ENCODE data around the gene CGREF1. TPM values are rescaled to one million over a fixed set of nuclear protein-coding genes. Genes with fewer than 3 reads are reported as not detected.

Gene CGREF1
- total RNA-seq, 1 experiment from 2014 or later: 4.0 TPM

- no TSS peak for BruUV-seq (replicated peaks)
- no peak overlapping the region for H3K4me2 ChIP-seq (ENCODE audit: low read length)
- CTCF ChIA-PET: no interaction called here
Observed at GRCh38 chr2:27131429-27131828, 12.5 kb upstream of the CGREF1 start.

More at GRCh38 chr2:27131429-27131828, 12.5 kb upstream of the CGREF1 start:
- ATAC-seq (no peak), DNase-seq (ENCODE audit: low read depth, low spot score) (no peak)
- Histone ChIP-seq H3K9me3 (ENCODE audit: control insufficient read depth in 1 of 2, insufficient read depth in 1 of 2, low read depth in 1 of 2, low read length in 2 of 2) (no peaks in the 10 kb centered on the region), H4K20me1 (ENCODE audit: insufficient read depth) (no peaks in the 10 kb centered on the region), H3K36me3 (ENCODE audit: control insufficient read depth in 1 of 2, insufficient read depth in 2 of 2, low read length in 2 of 2) (peaks cover 14 to 20% of the 10 kb centered on the region in 2 experiments; a peak in 3 of 4 replicates), H2AFZ (ENCODE audit: low read depth, low read length, poor library complexity, severe bottlenecking) (no peak overlapping the region), H3K27me3 (ENCODE audit: insufficient read depth, low read length) (no peaks in the 10 kb centered on the region), H3K4me1 (ENCODE audit: control insufficient read depth in 1 of 2, insufficient read depth in 2 of 2, low read length in 2 of 2) (peaks cover 4 to 19% of the 10 kb centered on the region in 2 experiments; a peak in 3 of 4 replicates), H3K79me2 (ENCODE audit: insufficient read depth, low read length) (peaks cover 20% of the 10 kb centered on the region), H3K9ac (ENCODE audit: low read length) (no peak overlapping the region), H3K4me3 (replicated peaks in 1 of 2; ENCODE audit: low read depth in 1 of 2, low read length in 2 of 2) (no peak overlapping the region), H3K27ac (ENCODE audit: low read depth, low read length) (no peak overlapping the region), H3K9me2 (ENCODE audit: insufficient read depth) (no peaks in the 10 kb centered on the region)
- ChIA-PET RAD21 (ENCODE audit: low non-redundant PET in 1 of 2, low total read pairs in 2 of 2, uncharacterized antibody in 2 of 2, unreplicated experiment in 2 of 2) (no interaction called here), POLR2A (no interaction called here)
- intact Hi-C loops (cut with micrococcal nuclease): no loop called here
- no peak for TF ChIP-seq MAX (IDR thresholded peaks at IDR 0.05)
- TF ChIP-seq JUND (IDR thresholded peaks at IDR 0.05): no peak
- TF ChIP-seq SP1 (IDR thresholded peaks at IDR 0.05; ENCODE audit: low read depth): no peak
- TF ChIP-seq CTCF (IDR thresholded peaks at IDR 0.05 in 2 of 3, conservative IDR thresholded peaks at IDR 0.05 in 1 of 3; ENCODE audit: borderline replicate concordance in 1 of 3, insufficient read depth in 1 of 3, low read depth in 2 of 3, low read length in 2 of 3): no peak
- TF ChIP-seq ZFX (IDR thresholded peaks at IDR 0.05): no peak
- no peak for TF ChIP-seq TCF7L2 (IDR thresholded peaks at IDR 0.05; ENCODE audit: borderline replicate concordance, extremely low read depth, insufficient read depth, insufficient read length)
- TF ChIP-seq CBX3 (IDR thresholded peaks at IDR 0.05; ENCODE audit: low read depth): no peak
- TF ChIP-seq POLR2AphosphoS5 (IDR thresholded peaks at IDR 0.05; ENCODE audit: low read depth, low read length): no peak
- TF ChIP-seq EZH2phosphoT487 (IDR thresholded peaks at IDR 0.05; ENCODE audit: borderline replicate concordance): no peak
- TF ChIP-seq POLR2A (IDR thresholded peaks at IDR 0.05; ENCODE audit: borderline replicate concordance, extremely low read depth, insufficient read depth, insufficient read length): no peak
- TF ChIP-seq RAD21 (IDR thresholded peaks at IDR 0.05; ENCODE audit: low read depth): no peak
- TF ChIP-seq REST (IDR thresholded peaks at IDR 0.05; ENCODE audit: low read depth): no peak
- TF ChIP-seq ELF1 (IDR thresholded peaks at IDR 0.05; ENCODE audit: borderline replicate concordance, low read depth): no peak
- TF ChIP-seq SRF (IDR thresholded peaks at IDR 0.05; ENCODE audit: low read depth): no peak
- TF ChIP-seq EGR1 (IDR thresholded peaks at IDR 0.05; ENCODE audit: low read depth): no peak

Data from HCT116 (cell line).